Vagina (tissue), 2 donors: ENCODE results near the gene RCC2. TPM values are rescaled to one million over a fixed set of nuclear protein-coding genes. Genes with fewer than 3 reads are reported as not detected.

Experiments
- DNase-seq, 2 donors: peaks; one replicate each; pipeline ENCODE4 v3.0.0-alpha.2; 2017; ENCODE audit errors: extremely low spot score in 2 of 2
- H3K27ac ChIP-seq: fragments of 200-600 bp; sonication (generic); one replicate; pipeline ENCODE4 v1.5.1; 2019
- H3K27me3 ChIP-seq: fragments of 200-600 bp; sonication (generic); one replicate; pipeline ENCODE4 v1.5.1; 2019
- H3K36me3 ChIP-seq, 2 donors: fragments of 200-600 bp; sonication (generic); one replicate each; pipeline ENCODE4 v1.5.1; 2017 to 2019
- H3K4me1 ChIP-seq: fragments of 200-600 bp; sonication (generic); one replicate; pipeline ENCODE4 v1.5.1; 2019
- H3K4me3 ChIP-seq, 2 donors: fragments of 200-600 bp; sonication (generic); 1 replicate in 1 of 2; 2 replicates in 1 of 2; pipeline ENCODE4 v1.5.1; 2016 to 2019
- H3K9me3 ChIP-seq: fragments of 200-600 bp; sonication (generic); one replicate; pipeline ENCODE4 v1.5.1; 2019
- CTCF ChIP-seq, 3 experiments: fragments of 450-650 bp in 2 of 3; fragments of 200-600 bp in 1 of 3; sonication (generic) in 1 of 3; IDR thresholded peaks; one replicate each; pipeline ENCODE4 v1.5.1; 2017 to 2019; ENCODE audit warnings: antibody characterized with exemption in 3 of 3, mild to moderate bottlenecking in 2 of 3, moderate library complexity in 2 of 3
- POLR2A ChIP-seq, 2 donors: fragments of 450-650 bp; IDR thresholded peaks; one replicate each; pipeline ENCODE4 v1.6.1; 2017; ENCODE audit warnings: antibody characterized with exemption in 2 of 2, mild to moderate bottlenecking in 2 of 2, moderate library complexity in 2 of 2
- POLR2AphosphoS5 ChIP-seq, 2 donors: sonication (generic); formaldehyde crosslinking; IDR thresholded peaks; one replicate each; pipeline ENCODE4 v1.9.0; 2017; ENCODE audit warnings: antibody characterized with exemption in 2 of 2, mild to moderate bottlenecking in 2 of 2, low read depth in 1 of 2; ENCODE audit not compliant: insufficient read depth in 1 of 2
- intact Hi-C: fragments of 100-400 bp; cut with DNase I; formaldehyde crosslinking; loops from one replicate; pipeline ENCODE4 v1.15.1; 2023
- total RNA-seq: library from RNA; depleted of rRNA; stranded (reverse); fragments of >200 nt; gene quantifications from one replicate; pipeline ENCODE4 v1.2.3, GENCODE V29; 2016

Gene RCC2
- total RNA-seq, 1 donor from 2014 or later = 31.2 TPM

- H3K27me3 ChIP-seq = no peaks in the 10 kb centered on the region
- H3K9me3 ChIP-seq = no peaks in the 10 kb centered on the region
- DNase-seq = no peak
- H3K4me3 ChIP-seq = no peak overlapping the region
- no peaks in the 10 kb centered on the region for H3K36me3 ChIP-seq
- TF ChIP-seq CTCF (IDR thresholded peaks at IDR 0.05) (no peak), POLR2AphosphoS5 (IDR thresholded peaks at IDR 0.05; ENCODE audit: insufficient read depth in 1 of 2, low read depth in 1 of 2) (no peak), POLR2A (IDR thresholded peaks at IDR 0.05) (no peak)
- intact Hi-C loops = loop anchor here (10.0 kb wide), 1 partner anchor 814 kb away; no protein-coding TSS in a partner anchor
- H3K4me1 ChIP-seq = no peaks in the 10 kb centered on the region
- H3K27ac ChIP-seq = no peak overlapping the region
These were observed 79.1 kb downstream of the RCC2 start for GRCh38 chr1:17360272-17360956.

- H3K4me3 ChIP-seq = no peak overlapping the region
- DNase-seq = no peak
- TF ChIP-seq POLR2A (IDR thresholded peaks at IDR 0.05) (no peak), POLR2AphosphoS5 (IDR thresholded peaks at IDR 0.05; ENCODE audit: insufficient read depth in 1 of 2, low read depth in 1 of 2) (no peak), CTCF (IDR thresholded peaks at IDR 0.05) (no peak)
- no peaks in the 10 kb centered on the region for H3K36me3 ChIP-seq
- no peak overlapping the region for H3K27ac ChIP-seq
- H3K27me3 ChIP-seq = no peaks in the 10 kb centered on the region
- H3K9me3 ChIP-seq = no peaks in the 10 kb centered on the region
- intact Hi-C loops = loop anchor here (10.0 kb wide), 1 partner anchor 815 kb away; no protein-coding TSS in a partner anchor
- H3K4me1 ChIP-seq = no peaks in the 10 kb centered on the region
These were observed 79.7 kb downstream of the RCC2 start for GRCh38 chr1:17359808-17360207.

GRCh38 chr1:17359031-17359430 lies 80.4 kb downstream of the RCC2 start:
- intact Hi-C loops = no loop called here
- Histone ChIP-seq H3K27ac (no peak overlapping the region), H3K4me1 (no peaks in the 10 kb centered on the region), H3K4me3 (no peak overlapping the region), H3K9me3 (no peaks in the 10 kb centered on the region), H3K27me3 (no peaks in the 10 kb centered on the region), H3K36me3 (no peaks in the 10 kb centered on the region)
- TF ChIP-seq POLR2AphosphoS5 (IDR thresholded peaks at IDR 0.05; ENCODE audit: insufficient read depth in 1 of 2, low read depth in 1 of 2) = no peak
- no peak for TF ChIP-seq CTCF (IDR thresholded peaks at IDR 0.05)
- TF ChIP-seq POLR2A (IDR thresholded peaks at IDR 0.05) = no peak
- no peak for DNase-seq

- TF ChIP-seq POLR2A (IDR thresholded peaks at IDR 0.05) = no peak
- no peak for TF ChIP-seq POLR2AphosphoS5 (IDR thresholded peaks at IDR 0.05; ENCODE audit: insufficient read depth in 1 of 2, low read depth in 1 of 2)
- no peak for TF ChIP-seq CTCF (IDR thresholded peaks at IDR 0.05)
- intact Hi-C loops = no loop called here
- no peaks in the 10 kb centered on the region for H3K4me1 ChIP-seq
- no peak for DNase-seq
- no peaks in the 10 kb centered on the region for H3K9me3 ChIP-seq
- no peak overlapping the region for H3K4me3 ChIP-seq
- H3K27me3 ChIP-seq = no peaks in the 10 kb centered on the region
- H3K36me3 ChIP-seq = no peaks in the 10 kb centered on the region
- H3K27ac ChIP-seq = no peak overlapping the region
These were observed 80.9 kb downstream of the RCC2 start for GRCh38 chr1:17358557-17358956.

Other genes with a start within 250 kb of the RCC2 start
- 46.4 TPM for gene PADI1, start 234.5 kb downstream of the RCC2 start, total RNA-seq
- gene PADI3, start 190.6 kb downstream of the RCC2 start, total RNA-seq = 7.1 TPM
- gene PADI4, start 131.5 kb downstream of the RCC2 start, total RNA-seq = 0.74 TPM
- not detected for gene PADI6, start 67.5 kb downstream of the RCC2 start, total RNA-seq
- gene ARHGEF10L, start 100.0 kb upstream of the RCC2 start, total RNA-seq = 75.6 TPM